ENCODE results near the gene HIPK2.

GRCh38 chr7:139722604-139723003, 55.2 kb downstream of the HIPK2 start:
- TF ChIP-seq POLR2A (IDR thresholded peaks at IDR 0.05; ENCODE audit: low read depth, low read length) (no peak), TAF1 (IDR thresholded peaks at IDR 0.05; ENCODE audit: borderline replicate concordance, low read depth, low read length) (no peak), POLR2AphosphoS5 (IDR thresholded peaks at IDR 0.05; ENCODE audit: low read depth, low read length) (no peak)
